MCF 10A (cell line): ENCODE measurements around the gene HPGDS. TPM values are rescaled to one million over a fixed set of nuclear protein-coding genes. Genes with fewer than 3 reads are reported as not detected.
A peak's percentile ranks its signal among the peaks of the same experiment; 100 is the strongest.

Experiments used
- BruUV-seq: library from RNA; stranded (reverse); fragments of 400-500 nt; replicated peaks from 2 replicates; lab custom pipeline; 2021; lab: Mats Ljungman, UMichigan
- CTCF ChIA-PET: fragments of 300-600 bp; sonication (Branson Sonifier 250); formaldehyde crosslinking; extraction: SDS; loops from one replicate; lab custom pipeline; 2021; ENCODE audit warnings: antibody characterized with exemption, inconsistent platforms; lab: Yijun Ruan, JAX
- POLR2A ChIA-PET: fragments of 300-600, 350-650 bp; sonication (Branson Sonifier 250); formaldehyde crosslinking; extraction: SDS; loops from one replicate; lab custom pipeline; 2020; ENCODE audit warnings: antibody characterized with exemption, inconsistent platforms; lab: Yijun Ruan, JAX
- DNase-seq: peaks from one replicate; pipeline ENCODE4 v3.0.0-alpha.2; 2018; ENCODE audit not compliant: unreplicated experiment
- H3K27ac Mint-ChIP-seq: one replicate; pipeline ENCODE4 v1.8.0; 2022; ENCODE audit warnings: mild to moderate bottlenecking, low read depth, mixed read lengths; ENCODE audit not compliant: unreplicated experiment
- H3K27me3 Mint-ChIP-seq: one replicate; pipeline ENCODE4 v1.8.0; 2022; ENCODE audit warnings: mixed read lengths; ENCODE audit not compliant: insufficient read depth, unreplicated experiment
- H3K36me3 Mint-ChIP-seq: one replicate; pipeline ENCODE4 v1.8.0; 2022; ENCODE audit warnings: mild to moderate bottlenecking, moderate library complexity, mixed read lengths; ENCODE audit not compliant: insufficient read depth, unreplicated experiment
- H3K4me1 Mint-ChIP-seq: one replicate; pipeline ENCODE4 v1.8.0; 2022; ENCODE audit warnings: mixed read lengths; ENCODE audit not compliant: insufficient read depth, unreplicated experiment
- H3K4me3 Mint-ChIP-seq: one replicate; pipeline ENCODE4 v1.8.0; 2022; ENCODE audit warnings: mild to moderate bottlenecking, moderate library complexity, mixed read lengths; ENCODE audit not compliant: unreplicated experiment
- H3K9me3 Mint-ChIP-seq: one replicate; pipeline ENCODE4 v1.8.0; 2022; ENCODE audit warnings: mixed read lengths; ENCODE audit not compliant: unreplicated experiment
- intact Hi-C: fragments of 100-400 bp; cut with micrococcal nuclease; formaldehyde crosslinking; loops from 2 replicates; pipeline ENCODE4 v1.14.1; 2022
- total RNA-seq: library from RNA; stranded (reverse); gene quantifications from 2 replicates; pipeline ENCODE4 v1.2.3, GENCODE V29; 2022
- TF ChIP-seq, protein P1 (sequence below): fragments of 200-600 bp; IDR thresholded peaks from one replicate; pipeline ENCODE4 v1.8.0; 2022; ENCODE audit warnings: antibody characterized with exemption, mild to moderate bottlenecking; ENCODE audit not compliant: unreplicated experiment

Gene HPGDS
- total RNA-seq, 1 experiment from 2014 or later, result not detected

DNA sequence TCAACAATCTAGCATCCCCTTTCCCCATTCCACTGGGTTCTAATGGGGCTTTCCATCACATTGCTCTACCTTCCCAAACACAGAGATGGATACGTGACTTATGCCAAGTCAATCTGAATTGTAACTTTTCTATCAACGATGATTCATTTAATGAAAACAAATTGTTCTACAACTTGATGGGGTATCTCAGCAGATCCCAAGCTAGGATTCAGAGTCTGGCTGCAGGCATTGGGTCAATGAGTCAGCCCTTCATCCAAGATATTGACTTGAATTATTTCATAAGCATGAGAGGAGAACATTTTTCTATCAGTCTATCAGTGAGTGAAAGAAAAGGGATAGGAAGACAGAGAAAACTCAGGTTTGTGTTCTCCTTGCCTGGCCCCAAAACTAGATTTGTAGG lies 15.0 kb upstream of the HPGDS start:
- TF ChIP-seq, protein P1, sequence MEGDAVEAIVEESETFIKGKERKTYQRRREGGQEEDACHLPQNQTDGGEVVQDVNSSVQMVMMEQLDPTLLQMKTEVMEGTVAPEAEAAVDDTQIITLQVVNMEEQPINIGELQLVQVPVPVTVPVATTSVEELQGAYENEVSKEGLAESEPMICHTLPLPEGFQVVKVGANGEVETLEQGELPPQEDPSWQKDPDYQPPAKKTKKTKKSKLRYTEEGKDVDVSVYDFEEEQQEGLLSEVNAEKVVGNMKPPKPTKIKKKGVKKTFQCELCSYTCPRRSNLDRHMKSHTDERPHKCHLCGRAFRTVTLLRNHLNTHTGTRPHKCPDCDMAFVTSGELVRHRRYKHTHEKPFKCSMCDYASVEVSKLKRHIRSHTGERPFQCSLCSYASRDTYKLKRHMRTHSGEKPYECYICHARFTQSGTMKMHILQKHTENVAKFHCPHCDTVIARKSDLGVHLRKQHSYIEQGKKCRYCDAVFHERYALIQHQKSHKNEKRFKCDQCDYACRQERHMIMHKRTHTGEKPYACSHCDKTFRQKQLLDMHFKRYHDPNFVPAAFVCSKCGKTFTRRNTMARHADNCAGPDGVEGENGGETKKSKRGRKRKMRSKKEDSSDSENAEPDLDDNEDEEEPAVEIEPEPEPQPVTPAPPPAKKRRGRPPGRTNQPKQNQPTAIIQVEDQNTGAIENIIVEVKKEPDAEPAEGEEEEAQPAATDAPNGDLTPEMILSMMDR, result no peak

DNA sequence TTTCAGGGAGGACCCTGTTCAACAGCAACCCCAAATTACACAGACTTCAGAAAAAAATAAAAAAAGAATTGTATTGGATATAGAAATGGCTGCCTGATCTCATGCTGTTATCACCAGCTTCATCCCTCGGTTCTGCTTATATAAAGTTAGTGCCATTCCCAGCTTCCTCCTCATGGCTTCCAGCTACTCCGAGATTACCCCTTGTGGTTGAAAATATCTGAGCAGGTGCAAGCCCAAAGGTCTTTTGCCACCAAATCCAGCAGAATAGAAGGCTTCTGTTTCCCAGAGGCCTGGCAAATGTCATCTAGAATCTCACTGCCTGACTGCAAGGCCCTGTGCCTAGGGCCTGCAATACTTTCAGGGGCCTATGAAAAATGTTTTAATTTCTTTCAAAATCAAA lies 13.8 kb upstream of the HPGDS start:
- BruUV-seq, result no TSS peak
- Mint-ChIP-seq H3K4me3 (no peak overlapping the region), H3K27ac (no peak overlapping the region), H3K27me3 (no peaks in the 10 kb centered on the region), H3K36me3 (no peaks in the 10 kb centered on the region), H3K9me3 (no peaks in the 10 kb centered on the region), H3K4me1 (peaks cover 11% of the 10 kb centered on the region)
- DNase-seq, result no peak
- POLR2A ChIA-PET, result interaction anchor here (1.2 kb wide), 1 partner anchor 13 kb away, joined by 4 read pairs; the partner anchor contains the start of gene HPGDS
- intact Hi-C loops, result no loop called here
- CTCF ChIA-PET, result interaction anchor here (1.0 kb wide), 1 partner anchor 15 kb away, joined by 3 read pairs; no protein-coding TSS in a partner anchor
- TF ChIP-seq, protein P1, result no peak

More for the DNA sequence above, 15.0 kb upstream of the HPGDS start:
- BruUV-seq, result no TSS peak
- peak; percentile 22 for DNase-seq
- Mint-ChIP-seq H3K4me1 (peaks cover 11% of the 10 kb centered on the region), H3K27me3 (no peaks in the 10 kb centered on the region), H3K9me3 (no peaks in the 10 kb centered on the region), H3K27ac (no peak overlapping the region), H3K4me3 (no peak overlapping the region), H3K36me3 (peaks cover 5% of the 10 kb centered on the region)
- POLR2A ChIA-PET, result no interaction called here
- intact Hi-C loops, result no loop called here
- CTCF ChIA-PET, result no interaction called here

DNA sequence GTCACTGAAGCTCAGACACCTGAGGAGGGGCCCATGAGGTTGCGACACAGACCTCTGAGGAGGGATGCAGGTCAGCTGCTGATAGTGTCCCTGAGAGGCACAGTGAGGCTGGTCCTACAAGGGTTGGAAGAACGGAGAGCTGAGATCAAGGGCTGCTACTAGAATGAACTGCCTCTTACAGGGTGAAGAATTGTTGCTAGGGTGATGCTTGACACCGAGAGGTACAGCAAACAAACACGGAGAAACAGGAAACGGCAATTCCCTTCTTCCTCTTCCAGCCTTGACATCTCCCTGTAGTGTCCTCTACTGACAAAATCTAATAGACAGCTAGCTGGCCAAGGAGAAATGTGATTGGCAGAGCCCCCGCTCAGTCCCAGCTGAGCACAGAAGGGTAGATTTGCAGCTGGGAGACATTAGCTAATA lies 11.8 kb upstream of the HPGDS start:
- H3K9me3 Mint-ChIP-seq, result no peaks in the 10 kb centered on the region
- no peak overlapping the region for H3K4me3 Mint-ChIP-seq
- TF ChIP-seq, protein P1, result no peak
- intact Hi-C loops, result no loop called here
- CTCF ChIA-PET, result interaction anchor here (0.6 to 1.4 kb wide), 4 partner anchors 36 to 475 kb away, joined by 3 to 5 read pairs (median 4); no protein-coding TSS in a partner anchor
- DNase-seq, result no peak
- no peaks in the 10 kb centered on the region for H3K36me3 Mint-ChIP-seq
- BruUV-seq, result no TSS peak
- no peaks in the 10 kb centered on the region for H3K27me3 Mint-ChIP-seq
- peaks cover 11% of the 10 kb centered on the region for H3K4me1 Mint-ChIP-seq
- POLR2A ChIA-PET, result interaction anchor here (0.7 kb wide), 1 partner anchor 147 kb away, joined by 4 read pairs; the partner anchor contains the start of gene SMARCAD1
- H3K27ac Mint-ChIP-seq, result no peak overlapping the region

DNA sequence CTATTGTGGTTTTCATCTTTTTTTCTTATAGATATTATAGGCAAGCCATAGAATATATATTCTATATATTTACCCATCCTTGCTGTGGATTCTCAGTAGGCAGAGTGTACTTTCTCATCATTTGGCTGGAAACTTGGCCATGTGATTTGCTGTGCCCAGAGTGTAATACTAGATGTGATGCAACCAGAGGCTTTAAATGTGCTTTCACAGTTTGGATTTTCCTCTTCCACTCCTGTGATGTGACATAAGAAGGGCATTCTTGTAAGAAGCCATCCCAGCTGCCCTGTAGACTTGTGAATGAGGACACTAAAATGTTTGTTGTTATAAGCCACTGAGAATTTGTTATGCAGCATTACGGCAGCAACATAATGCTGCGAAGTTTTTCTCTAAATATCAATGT lies 10.4 kb upstream of the HPGDS start:
- BruUV-seq, result no TSS peak
- intact Hi-C loops, result no loop called here
- H3K36me3 Mint-ChIP-seq, result no peaks in the 10 kb centered on the region
- H3K27ac Mint-ChIP-seq, result no peak overlapping the region
- TF ChIP-seq, protein P1, result no peak
- H3K9me3 Mint-ChIP-seq, result no peaks in the 10 kb centered on the region
- ChIA-PET CTCF (interaction anchor here (0.6 kb wide), 1 partner anchor 27 kb away, joined by 3 read pairs; no protein-coding TSS in a partner anchor), POLR2A (no interaction called here)
- H3K27me3 Mint-ChIP-seq, result no peaks in the 10 kb centered on the region
- no peak for DNase-seq
- no peak overlapping the region for H3K4me3 Mint-ChIP-seq
- peaks cover 7% of the 10 kb centered on the region for H3K4me1 Mint-ChIP-seq
